H1 (cell line): Measurements from ENCODE around the gene DENND1A. TPM values are rescaled to one million over a fixed set of nuclear protein-coding genes. Genes with fewer than 3 reads are reported as not detected.

ENCODE experiments used
- CTCF ChIA-PET: fragments of 300-600 bp; sonication (Branson Sonifier 250); formaldehyde crosslinking; loops from one replicate; lab custom pipeline; 2021; ENCODE audit not compliant: partially characterized antibody; lab: Charles Lee
- POLR2A ChIA-PET: fragments of 300-600 bp; sonication (Branson Sonifier 250); formaldehyde crosslinking; loops from one replicate; lab custom pipeline; 2021; ENCODE audit warnings: inconsistent platforms; ENCODE audit not compliant: partially characterized antibody; lab: Charles Lee
- DNase-seq, 2 experiments: peaks; one replicate each; pipeline versions ENCODE4 v3.0.0 to v3.0.0-alpha.2; 2010 to 2022; ENCODE audit warnings: low spot score in 2 of 2, low read depth in 1 of 2, mixed read lengths in 1 of 2
- FAIRE-seq: peaks from 2 replicates; lab custom pipeline; 2011; peaks lifted over from hg19 to GRCh38; lab: Jason Lieb, UNC
- H2AFZ ChIP-seq: 2 replicates; pipeline ENCODE4 v1.8.1; 2012; ENCODE audit warnings: low read length, inconsistent platforms
- H2AK5ac ChIP-seq: 2 replicates; pipeline ENCODE4 v1.6.1; 2013; ENCODE audit warnings: low read depth, low read length
- H2BK120ac ChIP-seq: replicated peaks from 2 replicates; pipeline ENCODE3; 2013; ENCODE audit warnings: low read depth, low read length, inconsistent platforms
- H2BK12ac ChIP-seq: 2 replicates; pipeline ENCODE4 v1.6.1; 2013; ENCODE audit warnings: low read depth, low read length
- H2BK15ac ChIP-seq: 2 replicates; pipeline ENCODE4 v1.6.1; 2013; ENCODE audit warnings: low read length
- H2BK20ac ChIP-seq: 2 replicates; pipeline ENCODE4 v1.6.1; 2013; ENCODE audit warnings: low read length
- H2BK5ac ChIP-seq: 2 replicates; pipeline ENCODE4 v1.6.1; 2013; ENCODE audit warnings: low read depth, low read length
- H3K14ac ChIP-seq: 2 replicates; pipeline ENCODE4 v1.6.1; 2013; ENCODE audit warnings: inconsistent platforms; ENCODE audit not compliant: insufficient read length
- H3K18ac ChIP-seq: 2 replicates; pipeline ENCODE4 v1.6.1; 2013; ENCODE audit warnings: low read length; ENCODE audit errors: extremely low read depth
- H3K23ac ChIP-seq: 2 replicates; pipeline ENCODE4 v1.6.1; 2013; ENCODE audit warnings: inconsistent platforms; ENCODE audit not compliant: insufficient read length
- H3K23me2 ChIP-seq: 2 replicates; pipeline ENCODE4 v1.6.1; 2013; ENCODE audit warnings: low read depth, low read length
- H3K27ac ChIP-seq: 2 replicates; pipeline ENCODE4 v1.6.1; 2011; ENCODE audit warnings: low read depth, low read length, inconsistent platforms
- H3K27me3 ChIP-seq, 4 experiments: replicated peaks in 1 of 4; 1 replicate in 1 of 4; 2 replicates in 3 of 4; pipeline versions ENCODE4 v1.6.1 to v1.8.1; 2011 to 2013; ENCODE audit warnings: low read length in 3 of 4, mild to moderate bottlenecking in 3 of 4, inconsistent platforms in 2 of 4, mixed read lengths in 2 of 4, moderate library complexity in 1 of 4; ENCODE audit not compliant: control insufficient read depth in 3 of 4, insufficient read depth in 3 of 4; ENCODE audit errors: extremely low read depth in 1 of 4
- H3K36me3 ChIP-seq, 4 experiments: 2 replicates each; pipeline versions ENCODE4 v1.6.1 to v1.8.1; 2011 to 2013; ENCODE audit warnings: mild to moderate bottlenecking in 4 of 4, low read length in 3 of 4, moderate library complexity in 2 of 4, control low read depth in 1 of 4, inconsistent platforms in 1 of 4; ENCODE audit not compliant: insufficient read depth in 4 of 4, control insufficient read depth in 2 of 4
- H3K4ac ChIP-seq: replicated peaks from 2 replicates; pipeline ENCODE3; 2013; ENCODE audit warnings: low read length, low read depth, mixed read lengths, inconsistent platforms; ENCODE audit not compliant: insufficient read length
- H3K4me1 ChIP-seq, 4 experiments: replicated peaks in 1 of 4; 1 replicate in 1 of 4; 2 replicates in 3 of 4; pipeline versions ENCODE4 v1.6.1 to v1.8.1; 2011 to 2013; ENCODE audit warnings: low read length in 3 of 4, inconsistent platforms in 2 of 4, mixed read lengths in 1 of 4; ENCODE audit not compliant: insufficient read depth in 4 of 4, control insufficient read depth in 3 of 4
- H3K4me2 ChIP-seq, 2 experiments: 2 replicates each; pipeline versions ENCODE4 v1.6.1 to v1.8.1; 2011 to 2013; ENCODE audit warnings: low read depth in 2 of 2, low read length in 2 of 2, control low read depth in 1 of 2, inconsistent platforms in 1 of 2, mild to moderate bottlenecking in 1 of 2; ENCODE audit not compliant: insufficient read depth in 1 of 2
- H3K4me3 ChIP-seq, 4 experiments: fragments of 200-600, 300-600 bp in 1 of 4; sonication (generic), shearing (Covaris generic), sonication (Bioruptor Twin) in 1 of 4; 2 replicates each; pipeline versions ENCODE4 v1.5.1 to v1.8.1; 2011 to 2016; ENCODE audit warnings: low read length in 4 of 4, low read depth in 3 of 4, control low read depth in 2 of 4, inconsistent platforms in 2 of 4, mild to moderate bottlenecking in 2 of 4, mixed read lengths in 1 of 4, moderate library complexity in 1 of 4; ENCODE audit not compliant: insufficient read depth in 2 of 4; ENCODE audit errors: extremely low read depth in 1 of 4
- H3K56ac ChIP-seq: replicated peaks from 2 replicates; pipeline ENCODE3; 2013; ENCODE audit warnings: low read depth, mild to moderate bottlenecking, mixed read lengths, low read length, inconsistent platforms; ENCODE audit not compliant: insufficient read length
- H3K79me1 ChIP-seq: 2 replicates; pipeline ENCODE4 v1.6.1; 2013; ENCODE audit warnings: low read depth, low read length, control low read depth
- H3K79me2 ChIP-seq, 2 experiments: 2 replicates each; pipeline versions ENCODE4 v1.6.1 to v1.8.1; 2012 to 2013; ENCODE audit warnings: low read length in 2 of 2, mild to moderate bottlenecking in 2 of 2, inconsistent platforms in 1 of 2; ENCODE audit not compliant: insufficient read depth in 2 of 2, control insufficient read depth in 1 of 2
- H3K9ac ChIP-seq, 4 experiments: replicated peaks in 1 of 4; 1 replicate in 1 of 4; 2 replicates in 3 of 4; pipeline versions ENCODE4 v1.6.1 to v1.8.1; 2011 to 2013; ENCODE audit warnings: low read depth in 3 of 4, low read length in 3 of 4, control low read depth in 2 of 4, mild to moderate bottlenecking in 2 of 4, moderate library complexity in 2 of 4, inconsistent platforms in 1 of 4; ENCODE audit errors: extremely low read depth in 1 of 4
- H3K9me3 ChIP-seq, 2 experiments: 2 replicates each; pipeline versions ENCODE4 v1.6.1 to v1.8.1; 2012 to 2013; ENCODE audit warnings: mild to moderate bottlenecking in 2 of 2, moderate library complexity in 2 of 2, control low read depth in 1 of 2, inconsistent platforms in 1 of 2, low read depth in 1 of 2, low read length in 1 of 2, mixed read lengths in 1 of 2; ENCODE audit not compliant: insufficient read depth in 2 of 2
- H4K20me1 ChIP-seq, 2 experiments: replicated peaks in 1 of 2; 2 replicates each; pipeline versions ENCODE3 to v1.8.1; 2011 to 2013; ENCODE audit warnings: inconsistent platforms in 2 of 2, low read length in 2 of 2, mild to moderate bottlenecking in 1 of 2; ENCODE audit not compliant: insufficient read depth in 2 of 2, control insufficient read depth in 1 of 2
- H4K5ac ChIP-seq: 2 replicates; pipeline ENCODE4 v1.6.1; 2013; ENCODE audit warnings: low read length, low read depth, mixed read lengths, inconsistent platforms; ENCODE audit not compliant: insufficient read length
- H4K8ac ChIP-seq: 2 replicates; pipeline ENCODE4 v1.8.0; 2013; ENCODE audit warnings: mild to moderate bottlenecking, moderate library complexity, low read length, inconsistent platforms; ENCODE audit not compliant: insufficient read depth; ENCODE audit errors: extremely low read depth
- H4K91ac ChIP-seq: replicated peaks from 2 replicates; pipeline ENCODE3; 2013; ENCODE audit warnings: low read length, mixed read lengths, inconsistent platforms; ENCODE audit not compliant: insufficient read length
- BRCA1 ChIP-seq: IDR thresholded peaks from 2 replicates; pipeline ENCODE4 v1.6.1; 2012; ENCODE audit warnings: low read depth, low read length, improper control_type of control experiment
- HDAC6 ChIP-seq: IDR thresholded peaks from one replicate; pipeline ENCODE4 v1.7.1; 2012; ENCODE audit warnings: low read depth, mild to moderate bottlenecking, inconsistent platforms, low read length, moderate library complexity
- NANOG ChIP-seq: IDR thresholded peaks from 2 replicates; pipeline ENCODE4 v1.6.1; 2011; ENCODE audit warnings: low read length, low read depth, mild to moderate bottlenecking, inconsistent platforms; ENCODE audit not compliant: insufficient read depth, poor library complexity, severe bottlenecking
- NRF1 ChIP-seq: IDR thresholded peaks from 2 replicates; pipeline ENCODE4 v1.6.1; 2011; ENCODE audit warnings: mild to moderate bottlenecking, low read depth, low read length, improper control_type of control experiment
- RNF2 ChIP-seq: fragments of 200-900, 300-1000 bp; sonication (generic); IDR thresholded peaks from 2 replicates; pipeline ENCODE4 v1.7.1; 2016; ENCODE audit warnings: borderline replicate concordance, low read depth, mild to moderate bottlenecking, antibody characterized with exemption, low read length; ENCODE audit not compliant: poor library complexity, severe bottlenecking; ENCODE audit errors: missing control alignments
- RXRA ChIP-seq: IDR thresholded peaks from 2 replicates; pipeline ENCODE4 v1.6.1; 2011; ENCODE audit warnings: low read depth, mild to moderate bottlenecking, low read length, moderate library complexity; ENCODE audit not compliant: insufficient read depth
- SIRT6 ChIP-seq: IDR thresholded peaks from one replicate; pipeline ENCODE4 v1.7.1; 2012; ENCODE audit warnings: low read length, inconsistent platforms
- YY1 ChIP-seq: IDR thresholded peaks from 2 replicates; pipeline ENCODE4 v1.6.1; 2011; ENCODE audit warnings: low read depth, mild to moderate bottlenecking, low read length
- WGBS, 2 experiments: shearing (Covaris generic) in 1 of 2; methylation state at CpG; one replicate each; pipeline versions ENCODE4 v1.1.6 to v1.1.7; 2013 to 2015; ENCODE audit warnings: low lambda C conversion rate in 2 of 2, mixed read lengths in 2 of 2, inconsistent platforms in 1 of 2, low coverage in 1 of 2, missing lambda C conversion rate in 1 of 2; ENCODE audit not compliant: insufficient replicate concordance in 2 of 2, insufficient coverage in 1 of 2, insufficient read length in 1 of 2; ENCODE audit errors: extremely low coverage in 1 of 2, missing lambda C conversion rate in 1 of 2; 5-methylcytosine and 5-hydroxymethylcytosine counted together
- polyA plus RNA-seq, 7 experiments: library from polyadenylated mRNA; depleted of rRNA in 3 of 7; stranded (reverse) in 5 of 7; unstranded in 2 of 7; fragments of >200 nt in 5 of 7; fragments of 200-250 nt in 2 of 7; gene quantifications; 1 replicate in 5 of 7; 2 replicates in 1 of 7; 4 replicates in 1 of 7; pipeline versions ENCODE4 v1.2.1 to v1.2.3, GENCODE V29; 2011 to 2013; ENCODE audit warnings: missing spikeins in 2 of 7, mixed read lengths in 2 of 7
- total RNA-seq: library from RNA; stranded (reverse); fragmentation: NEBNext Ultra II Directional; extraction: Animal tissue kit (Norgen Biotek cat#: 25700); gene quantifications from 2 replicates; pipeline ENCODE4 v1.2.1, GENCODE V29; 2021
- TF ChIP-seq, protein P1 (sequence below): IDR thresholded peaks from 2 replicates; pipeline ENCODE4 v1.6.1; 2012; ENCODE audit warnings: inconsistent platforms
- TF ChIP-seq, protein P2 (sequence below): IDR thresholded peaks from 2 replicates; pipeline ENCODE4 v1.6.1; 2012; ENCODE audit warnings: inconsistent platforms

The DENND1A gene
- total and polyA plus RNA-seq, 2 of the 8 experiments (the other 6 are each of a cell fraction or from before 2014, with no cell fraction given) = 24.1 to 26.4 TPM

DNA sequence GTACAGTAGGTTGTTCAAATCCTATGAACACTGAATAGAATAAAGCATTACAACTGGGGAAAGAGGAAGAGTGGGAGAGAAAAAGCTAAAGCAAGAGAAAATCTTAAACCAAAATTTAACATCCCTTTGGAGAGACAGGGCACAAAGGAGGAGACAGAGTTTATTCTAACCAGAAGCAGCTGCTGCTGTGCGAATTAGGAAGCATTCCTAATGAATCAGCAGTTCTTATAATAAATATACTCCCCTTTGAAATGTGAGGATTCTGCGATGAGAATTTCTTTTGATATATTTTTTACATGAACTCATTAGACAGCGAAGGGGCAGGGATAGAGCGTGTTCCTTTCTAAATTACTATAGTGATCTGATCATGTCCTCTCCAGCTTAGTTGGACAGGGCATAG is 233.4 kb downstream of the DENND1A start:
- Histone ChIP-seq H3K23ac (no peak overlapping the region), H2AFZ (no peak overlapping the region), H3K79me1 (no peaks in the 10 kb centered on the region), H3K9ac (no peak overlapping the region), H3K4me1 (no peaks in the 10 kb centered on the region), H3K27ac (no peak overlapping the region), H2BK15ac (no peak overlapping the region), H4K5ac (no peak overlapping the region), H3K27me3 (no peaks in the 10 kb centered on the region), H2BK12ac (no peak overlapping the region), H3K18ac (no peak overlapping the region), H4K8ac (no peak overlapping the region), H3K14ac (no peak overlapping the region), H2BK5ac (no peak overlapping the region), H3K4me3 (no peak overlapping the region), H3K79me2 (no peaks in the 10 kb centered on the region), H2AK5ac (no peak overlapping the region), H4K20me1 (peaks cover 0 to 1% of the 10 kb centered on the region in 2 experiments), H3K4me2 (no peak overlapping the region), H4K91ac (no peak overlapping the region), H2BK120ac (no peak overlapping the region), H3K9me3 (no peaks in the 10 kb centered on the region), H3K56ac (no peak overlapping the region), H3K36me3 (no peaks in the 10 kb centered on the region), H3K4ac (no peak overlapping the region), H2BK20ac (no peak overlapping the region), H3K23me2 (no peaks in the 10 kb centered on the region)
- DNase-seq = no peak
- CTCF ChIA-PET = no interaction called here
- no peak for FAIRE-seq
- POLR2A ChIA-PET = no interaction called here
- TF ChIP-seq NRF1 (no peak), HDAC6 (no peak), YY1 (no peak), RNF2 (no peak), NANOG (no peak), SIRT6 (no peak), RXRA (no peak), BRCA1 (no peak)
- TF ChIP-seq, protein P1, sequence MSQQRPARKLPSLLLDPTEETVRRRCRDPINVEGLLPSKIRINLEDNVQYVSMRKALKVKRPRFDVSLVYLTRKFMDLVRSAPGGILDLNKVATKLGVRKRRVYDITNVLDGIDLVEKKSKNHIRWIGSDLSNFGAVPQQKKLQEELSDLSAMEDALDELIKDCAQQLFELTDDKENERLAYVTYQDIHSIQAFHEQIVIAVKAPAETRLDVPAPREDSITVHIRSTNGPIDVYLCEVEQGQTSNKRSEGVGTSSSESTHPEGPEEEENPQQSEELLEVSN = no peak
- TF ChIP-seq, protein P2, sequence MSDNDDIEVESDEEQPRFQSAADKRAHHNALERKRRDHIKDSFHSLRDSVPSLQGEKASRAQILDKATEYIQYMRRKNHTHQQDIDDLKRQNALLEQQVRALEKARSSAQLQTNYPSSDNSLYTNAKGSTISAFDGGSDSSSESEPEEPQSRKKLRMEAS = no peak
- WGBS, 2 experiments = 86% methylated on average over 4 of the region's 4 CpGs; no CpG with 5 or more reads in 1 of the 2 experiments
